GM23338 (cell line): ENCODE results near the gene SLC16A13. TPM values are rescaled to one million over a fixed set of nuclear protein-coding genes. Genes with fewer than 3 reads are reported as not detected.

Source experiments
- ATAC-seq: fragments of 200-7000 bp; cut with Tn5 transposase; 3 replicates; pipeline ENCODE4 v1.9.1; 2020
- DNase-seq: peaks from one replicate; pipeline ENCODE4 v3.0.0-alpha.2; 2015; ENCODE audit warnings: low spot score
- H2AFZ ChIP-seq: fragments of 200-600 bp; sonication (generic); 2 replicates; pipeline ENCODE4 v1.8.0; 2016; ENCODE audit warnings: antibody characterized with exemption, mild to moderate bottlenecking, moderate library complexity
- H3F3A ChIP-seq: fragments of 200-600 bp; sonication (generic); replicated peaks from 2 replicates; pipeline ENCODE4 v1.8.0; 2017; ENCODE audit warnings: antibody characterized with exemption, mixed run types, low read depth
- H3K27ac ChIP-seq: fragments of 200-600 bp; sonication (generic); 2 replicates; pipeline ENCODE4 v1.6.1; 2016; ENCODE audit warnings: low read depth
- H3K27me3 ChIP-seq: fragments of 200-600 bp; sonication (generic); 2 replicates; pipeline ENCODE4 v1.8.0; 2016; ENCODE audit warnings: mild to moderate bottlenecking, mixed run types, moderate library complexity; ENCODE audit not compliant: insufficient read depth
- H3K36me3 ChIP-seq: fragments of 200-600 bp; sonication (generic); 2 replicates; pipeline ENCODE4 v1.8.0; 2016; ENCODE audit warnings: mild to moderate bottlenecking; ENCODE audit not compliant: insufficient read depth
- H3K4me1 ChIP-seq: fragments of 200-600 bp; sonication (generic); 2 replicates; pipeline ENCODE4 v1.8.0; 2016; ENCODE audit warnings: mild to moderate bottlenecking, moderate library complexity; ENCODE audit not compliant: insufficient read depth
- H3K4me2 ChIP-seq: fragments of 200-600 bp; sonication (generic); 2 replicates; pipeline ENCODE4 v1.7.1; 2017; ENCODE audit warnings: mixed run types
- H3K4me3 ChIP-seq: fragments of 200-600 bp; sonication (generic); 2 replicates; pipeline ENCODE4 v1.6.1; 2016; ENCODE audit warnings: mixed run types
- H3K79me2 ChIP-seq: fragments of 200-600 bp; sonication (generic); replicated peaks from 2 replicates; pipeline ENCODE4 v1.8.0; 2017; ENCODE audit warnings: mild to moderate bottlenecking; ENCODE audit not compliant: insufficient read depth
- H3K9me2 ChIP-seq: fragments of 200-600 bp; sonication (generic); 2 replicates; pipeline ENCODE4 v1.8.0; 2017; ENCODE audit not compliant: insufficient read depth
- H4K20me1 ChIP-seq: fragments of 200-600 bp; sonication (generic); replicated peaks from 2 replicates; pipeline ENCODE4 v1.8.0; 2017; ENCODE audit warnings: mild to moderate bottlenecking; ENCODE audit not compliant: insufficient read depth
- H3K27ac Mint-ChIP-seq: 2 replicates; pipeline ENCODE4 v1.8.0; 2020; ENCODE audit warnings: inconsistent platforms, mild to moderate bottlenecking, moderate library complexity, mixed read lengths
- H3K27me3 Mint-ChIP-seq: 3 replicates; pipeline ENCODE4 v1.8.0; 2022; ENCODE audit warnings: low read depth, mild to moderate bottlenecking, moderate library complexity, mixed read lengths, inconsistent platforms; ENCODE audit not compliant: insufficient read depth, poor library complexity
- H3K36me3 Mint-ChIP-seq: 3 replicates; pipeline ENCODE4 v1.8.0; 2021; ENCODE audit warnings: low read depth, mild to moderate bottlenecking, inconsistent platforms, moderate library complexity, mixed read lengths
- H3K4me1 Mint-ChIP-seq: 3 replicates; pipeline ENCODE4 v1.8.0; 2020; ENCODE audit warnings: mild to moderate bottlenecking, inconsistent platforms, mixed read lengths
- H3K4me3 Mint-ChIP-seq: 3 replicates; pipeline ENCODE4 v1.8.0; 2021; ENCODE audit warnings: moderate library complexity, mild to moderate bottlenecking, inconsistent platforms, mixed read lengths
- H3K9me3 Mint-ChIP-seq: 3 replicates; pipeline ENCODE4 v1.8.0; 2020; ENCODE audit warnings: moderate library complexity, mild to moderate bottlenecking, inconsistent platforms, mixed read lengths
- CREB1 ChIP-seq: fragments of 250-450 bp; sonication (Bioruptor Pico); IDR thresholded peaks from 2 replicates; pipeline ENCODE4 v1.5.0; 2020; ENCODE audit warnings: low read depth, mild to moderate bottlenecking, moderate library complexity
- CTCF ChIP-seq, 2 experiments: fragments of 200-600 bp in 1 of 2; sonication (generic) in 1 of 2; conservative IDR thresholded peaks; 2 replicates each; pipeline versions ENCODE4 v1.5.1 to v1.6.1; 2016 to 2017; ENCODE audit warnings: antibody characterized with exemption in 2 of 2, low read depth in 2 of 2, mild to moderate bottlenecking in 2 of 2, moderate library complexity in 1 of 2
- ETS1 ChIP-seq: IDR thresholded peaks from 2 replicates; pipeline ENCODE4 v1.6.1; 2016; ENCODE audit warnings: antibody characterized with exemption
- EZH2 ChIP-seq: fragments of 200-600 bp; sonication (generic); IDR thresholded peaks from one replicate; pipeline ENCODE4 v1.8.0; 2017; ENCODE audit warnings: antibody characterized with exemption, mild to moderate bottlenecking, low read depth; ENCODE audit not compliant: unreplicated experiment
- EZH2phosphoT487 ChIP-seq: fragments of 200-600 bp; sonication (generic); IDR thresholded peaks from one replicate; pipeline ENCODE4 v1.8.1; 2018; ENCODE audit warnings: antibody characterized with exemption; ENCODE audit not compliant: unreplicated experiment
- JUNB ChIP-seq: IDR thresholded peaks from one replicate; pipeline ENCODE4 v1.6.1; 2016; ENCODE audit warnings: antibody characterized with exemption; ENCODE audit not compliant: unreplicated experiment
- NANOG ChIP-seq: IDR thresholded peaks from 2 replicates; pipeline ENCODE4 v1.6.1; 2016; ENCODE audit warnings: antibody characterized with exemption, borderline replicate concordance
- POLR2AphosphoS5 ChIP-seq: IDR thresholded peaks from 2 replicates; pipeline ENCODE4 v1.6.1; 2016; ENCODE audit warnings: antibody characterized with exemption, low read depth
- REST ChIP-seq: IDR thresholded peaks from one replicate; pipeline ENCODE4 v1.6.1; 2018; ENCODE audit warnings: antibody characterized with exemption; ENCODE audit not compliant: unreplicated experiment
- STAT1 ChIP-seq: IDR thresholded peaks from one replicate; pipeline ENCODE4 v1.6.1; 2016; ENCODE audit warnings: antibody characterized with exemption; ENCODE audit not compliant: unreplicated experiment
- ZNF114 ChIP-seq: fragments of 250-450 bp; sonication (Bioruptor Pico); IDR thresholded peaks from 2 replicates; pipeline ENCODE4 v1.5.0; 2020; ENCODE audit warnings: mild to moderate bottlenecking, moderate library complexity
- ZNF331 ChIP-seq: fragments of 250-450 bp; sonication (Bioruptor Pico); IDR thresholded peaks from 2 replicates; pipeline ENCODE4 v1.5.0; 2020; ENCODE audit warnings: low read depth, mild to moderate bottlenecking, moderate library complexity
- ZNF462 ChIP-seq: fragments of 250-450 bp; sonication (Bioruptor Pico); IDR thresholded peaks from 2 replicates; pipeline ENCODE4 v1.5.0; 2020; ENCODE audit warnings: mild to moderate bottlenecking, moderate library complexity
- polyA plus RNA-seq: library from polyadenylated mRNA; unstranded; fragments of >200 nt; fragmentation: Nextera tagmentation; extraction: Ambion mirVana; gene quantifications from 2 replicates; pipeline ENCODE4 v1.2.1, GENCODE V29; 2016
- total RNA-seq: library from RNA; depleted of rRNA; stranded (reverse); fragments of >200 nt; shearing (Covaris generic); gene quantifications from 2 replicates; pipeline ENCODE4 v1.2.3, GENCODE V29; 2014

SLC16A13 gene
- total and polyA plus RNA-seq, 2 experiments from 2014 or later = 2.2 to 4.7 TPM

- H3K4me3 Mint-ChIP-seq = no peak overlapping the region
- ATAC-seq (no peak), DNase-seq (no peak)
- Histone ChIP-seq H3K4me3 (no peak overlapping the region), H3K9me2 (no peaks in the 10 kb centered on the region), H3F3A (0 out of 2 replicates have a peak, but pooled peaks cover 2% of the 10 kb centered on the region), H3K36me3 (no peaks in the 10 kb centered on the region), H3K27me3 (no peaks in the 10 kb centered on the region), H3K4me2 (no peak overlapping the region), H4K20me1 (peaks cover 14% of the 10 kb centered on the region; the same call in 1 of the 2 replicates), H2AFZ (no peak overlapping the region), H3K4me1 (no peaks in the 10 kb centered on the region), H3K27ac (no peak overlapping the region), H3K79me2 (peaks cover 4% of the 10 kb centered on the region)
- H3K27me3 Mint-ChIP-seq = peaks cover 5% of the 10 kb centered on the region
- 0 out of 3 replicates have a peak, but pooled peaks cover 4% of the 10 kb centered on the region for H3K4me1 Mint-ChIP-seq
- TF ChIP-seq EZH2phosphoT487 = no peak
- TF ChIP-seq EZH2 = no peak
- no peak for TF ChIP-seq ZNF462 (CRISPR knock-in tag)
- no peak for TF ChIP-seq STAT1
- no peak for TF ChIP-seq JUNB
- TF ChIP-seq NANOG = no peak
- TF ChIP-seq CTCF (conservative IDR thresholded peaks at IDR 0.05; ENCODE audit: low read depth in 2 of 2) = no peak
- no peak for TF ChIP-seq ZNF331
- no peak for TF ChIP-seq POLR2AphosphoS5
- no peak for TF ChIP-seq ZNF114 (CRISPR knock-in tag)
- no peak for TF ChIP-seq CREB1
- no peak for TF ChIP-seq REST
- no peak for TF ChIP-seq ETS1
- no peaks in the 10 kb centered on the region for H3K9me3 Mint-ChIP-seq
- peaks cover 12% of the 10 kb centered on the region for H3K36me3 Mint-ChIP-seq
- H3K27ac Mint-ChIP-seq = no peak overlapping the region
Measured at GRCh38 chr17:7005716-7006115, 30.1 kb upstream of the SLC16A13 start.
